NCI-H187 (cell line): ENCODE measurements around the gene STK11.
A peak's percentile ranks its signal among the peaks of the same experiment; 100 is the strongest.

Experiments used
- DNase-seq, 2 experiments: peaks; one replicate each; lab custom pipeline; 2025; lab: John Stamatoyannopoulos, UW

Gene STK11

GRCh38 chr19:1273263-1274041 is 67.9 kb downstream of the STK11 start:
- no peak for DNase-seq

- no peak for DNase-seq
These were observed 68.7 kb downstream of the STK11 start for GRCh38 chr19:1274081-1274851.

- no peak for DNase-seq
These were observed 69.3 kb downstream of the STK11 start for GRCh38 chr19:1274852-1275259.

- peak; percentile 93 to 97 for DNase-seq
These were observed 69.8 kb downstream of the STK11 start, which contains the start of gene FAM174C for GRCh38 chr19:1275260-1275975. Gene FAM174C, plus strand, starts transcription at chr19:1275530. Its CDS starts 20 bp downstream, at chr19:1275550.

- no peak for DNase-seq
These were observed 70.5 kb downstream of the STK11 start for GRCh38 chr19:1275976-1276627.

GRCh38 chr19:1276628-1277022 is 71.0 kb downstream of the STK11 start:
- DNase-seq = no peak

- DNase-seq = no peak
These were observed 71.5 kb downstream of the STK11 start for GRCh38 chr19:1277061-1277460.
